ENCODE results near the gene RAB6A. TPM values are rescaled to one million over a fixed set of nuclear protein-coding genes. Genes with fewer than 3 reads are reported as not detected.
A peak's percentile ranks its signal among the peaks of the same experiment; 100 is the strongest.

RAB6A gene
- total and polyA plus RNA-seq, 10 of the 15 experiments (the other 5 are each of a cell fraction or from before 2014, with no cell fraction given), result 9.8 to 107 (median 34.1) TPM

GRCh38 chr11:73729594-73730206, 31.2 kb downstream of the RAB6A start:
- RAD21 ChIA-PET (ENCODE audit: unreplicated experiment), result interaction anchor here (0.6 kb wide), 1 partner anchor 59 kb away, joined by 3 read pairs; no protein-coding TSS in a partner anchor
- 100% methylated on average over 3 of the region's 3 CpGs for WGBS (ENCODE audit: insufficient coverage, insufficient replicate concordance, low lambda C conversion rate, missing lambda C conversion rate)
- no peak overlapping the region for H3K4me2 ChIP-seq (ENCODE audit: control insufficient read depth, insufficient read depth)
- DNase-seq (ENCODE audit: low read depth, low spot score) (no peak), FAIRE-seq (no peak), ATAC-seq (peak; percentile 75)
- POLR2A ChIA-PET, result no interaction called here
- H3K79me2 ChIP-seq (ENCODE audit: control insufficient read depth, insufficient read depth, low read length), result peaks cover 4% of the 10 kb centered on the region
- TSS peak; percentile 61 for BruUV-seq (replicated peaks)
- no peak overlapping the region for H3K27ac ChIP-seq (ENCODE audit: control insufficient read depth, insufficient read depth)
- no peaks in the 10 kb centered on the region; the same call in 2 of the 3 replicates for H3K9me3 ChIP-seq (replicated peaks; ENCODE audit: control insufficient read depth, insufficient read depth, low read length)
- H3K4me1 ChIP-seq (ENCODE audit: control insufficient read depth, insufficient read depth, low read length), result no peaks in the 10 kb centered on the region
- no peak overlapping the region for H2AFZ ChIP-seq (ENCODE audit: control insufficient read depth, low read depth, low read length)
- intact Hi-C loops (cut with micrococcal nuclease; ENCODE audit: unreplicated experiment) (no loop called here), in situ Hi-C loops (cut with MboI) (no loop called here)
- H4K20me1 ChIP-seq (ENCODE audit: control insufficient read depth, insufficient read depth), result no peaks in the 10 kb centered on the region
- H3K36me3 ChIP-seq (ENCODE audit: control insufficient read depth in 2 of 2, insufficient read depth in 2 of 2, low read length in 1 of 2), result peaks cover 2 to 9% of the 10 kb centered on the region in 2 experiments; a peak in 2 of 4 replicates
- CTCF ChIA-PET, result interaction anchor here (0.7 to 1.1 kb wide), 4 partner anchors 9 to 266 kb away, joined by 3 to 4 read pairs (median 4); no protein-coding TSS in a partner anchor
- no peak overlapping the region for H3K9ac ChIP-seq (ENCODE audit: control insufficient read depth, insufficient read depth, low read length)
- no peak overlapping the region for H3K4me3 ChIP-seq
- SMC1A ChIA-PET (ENCODE audit: uncharacterized antibody, unreplicated experiment), result interaction anchor here (1.2 kb wide), 1 partner anchor 21 kb away, joined by 3 read pairs; no protein-coding TSS in a partner anchor
- no peaks in the 10 kb centered on the region for H3K27me3 ChIP-seq (replicated peaks in 1 of 2; ENCODE audit: control insufficient read depth in 2 of 2, insufficient read depth in 2 of 2, low read length in 1 of 2)
- TF ChIP-seq ZBTB4 (CRISPR knock-in tag; IDR thresholded peaks at IDR 0.05) (no peak), CTCF (IDR thresholded peaks at IDR 0.05 in 2 of 3, conservative IDR thresholded peaks at IDR 0.05 in 1 of 3; ENCODE audit: control insufficient read depth in 2 of 3, extremely low read depth in 1 of 3, insufficient read depth in 1 of 3, low read depth in 3 of 3, low read length in 3 of 3) (peak; percentile 6 to 60 (median 47); a peak in 4 of 6 replicates), CEBPZ (IDR thresholded peaks at IDR 0.05; ENCODE audit: low read depth, low read length) (no peak), CREB1 (IDR thresholded peaks at IDR 0.05; ENCODE audit: low read depth) (no peak), ZZZ3 (IDR thresholded peaks at IDR 0.05; ENCODE audit: control insufficient read depth, insufficient read length, low read depth) (no peak), RAD21 (IDR thresholded peaks at IDR 0.05; ENCODE audit: insufficient read depth, low read depth, low read length) (peak; percentile 8; the same call in 1 of the 2 replicates), PRDM15 (CRISPR knock-in tag; IDR thresholded peaks at IDR 0.05) (no peak), FOXK2 (IDR thresholded peaks at IDR 0.05) (no peak), MTA2 (IDR thresholded peaks at IDR 0.05; ENCODE audit: low read depth) (no peak), CHD4 (IDR thresholded peaks at IDR 0.05) (no peak)

Measured in GM12878 (cell line).